ENCODE results near the gene BCAS2.
"Not testable (repeated sequence)": the region's sequence is repeated elsewhere in the genome, so short reads cannot be mapped to it uniquely, and the experiment has no call there.

Gene BCAS2

DNA sequence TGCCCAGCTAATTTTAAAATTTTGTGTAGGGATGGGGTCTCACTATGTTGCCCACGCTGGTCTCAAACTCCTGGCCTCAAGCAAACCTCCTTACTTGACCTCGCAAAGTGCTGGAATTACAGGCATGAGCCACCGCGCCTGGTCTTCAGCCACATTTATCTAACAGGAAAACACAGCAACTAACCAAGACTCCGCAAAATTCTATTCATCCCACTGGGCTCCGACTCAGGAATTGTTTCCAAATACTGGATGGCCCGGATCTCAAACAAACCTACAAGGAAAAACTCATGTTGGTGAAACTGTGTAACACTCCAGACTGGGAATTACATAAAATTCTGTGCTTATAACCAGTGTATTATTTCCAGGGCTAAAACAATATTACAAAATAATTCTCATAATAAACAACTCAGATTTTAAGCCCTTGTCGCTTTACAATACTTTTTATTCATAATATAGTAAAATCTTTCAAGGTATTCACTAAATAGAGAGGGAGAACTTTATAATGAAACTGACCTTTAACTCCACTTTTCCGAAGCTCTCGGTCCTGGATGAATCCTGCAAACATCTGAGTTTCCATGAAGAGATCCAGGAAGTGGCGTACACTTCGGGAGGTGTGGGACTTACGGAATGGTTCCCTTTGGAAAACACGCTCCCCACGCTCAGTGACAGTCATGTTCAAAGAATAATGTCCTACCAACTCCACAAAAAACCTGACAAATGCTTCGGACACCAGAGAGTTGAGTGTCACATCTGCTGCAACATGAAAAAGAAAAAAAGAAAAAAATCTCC, 6.0 kb upstream of the BCAS2 start:
- no peak for TF ChIP-seq POLR2A (IDR thresholded peaks at IDR 0.05; ENCODE audit: low read depth, low read length)
- DNase-seq (ENCODE audit: insufficient read length, low spot score) (no peak), FAIRE-seq (no peak)

DNA sequence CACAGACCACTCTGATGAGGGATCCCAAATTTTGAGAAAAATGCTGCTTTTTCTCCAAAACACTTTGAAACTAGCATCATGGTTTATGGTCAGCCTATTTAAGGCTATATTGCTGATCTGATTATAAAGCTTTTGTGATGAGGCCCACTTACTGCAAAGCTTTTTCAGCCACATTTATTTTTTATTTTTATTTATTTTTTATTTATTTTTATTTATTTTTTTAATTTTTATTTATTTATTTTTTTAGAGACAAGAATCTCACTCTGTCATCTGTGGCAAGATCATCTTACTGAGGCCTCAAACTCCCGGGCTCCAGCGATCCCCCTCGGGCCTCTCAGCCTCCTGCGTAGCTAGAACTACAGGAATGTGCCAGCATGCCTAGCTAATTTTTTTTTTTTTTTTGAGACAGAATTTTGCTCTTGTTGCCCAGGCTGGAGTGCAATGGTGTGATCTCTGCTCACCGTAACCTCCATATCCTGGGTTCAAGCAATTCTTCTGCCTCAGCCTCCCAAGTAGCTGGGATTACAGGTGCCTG, 5.2 kb upstream of the BCAS2 start:
- no peak for DNase-seq (ENCODE audit: insufficient read length, low spot score)
- TF ChIP-seq POLR2A (IDR thresholded peaks at IDR 0.05; ENCODE audit: low read depth, low read length), result no peak
- FAIRE-seq, result no peak

DNA sequence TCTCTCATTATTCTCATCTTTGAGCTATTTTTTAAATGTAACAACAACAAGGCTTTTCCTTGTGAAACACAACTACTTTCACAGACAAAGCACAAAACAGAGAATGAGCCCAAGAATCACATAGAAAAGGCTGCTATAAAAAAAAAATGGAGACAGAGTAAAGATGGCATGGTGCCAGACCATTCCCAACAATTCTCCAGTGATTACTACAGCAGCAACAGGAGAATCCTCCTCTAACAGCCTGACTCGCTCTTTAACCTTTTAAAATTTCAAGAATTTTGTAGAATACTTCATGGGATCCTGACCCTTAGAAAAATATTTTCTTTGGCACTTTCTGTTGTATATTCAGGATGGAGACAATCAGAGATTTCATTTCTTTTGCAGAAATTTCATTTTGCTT, 3.8 kb upstream of the BCAS2 start:
- no peak for DNase-seq (ENCODE audit: insufficient read length, low spot score)
- no peak for FAIRE-seq
- TF ChIP-seq POLR2A (IDR thresholded peaks at IDR 0.05; ENCODE audit: low read depth, low read length), result no peak

DNA sequence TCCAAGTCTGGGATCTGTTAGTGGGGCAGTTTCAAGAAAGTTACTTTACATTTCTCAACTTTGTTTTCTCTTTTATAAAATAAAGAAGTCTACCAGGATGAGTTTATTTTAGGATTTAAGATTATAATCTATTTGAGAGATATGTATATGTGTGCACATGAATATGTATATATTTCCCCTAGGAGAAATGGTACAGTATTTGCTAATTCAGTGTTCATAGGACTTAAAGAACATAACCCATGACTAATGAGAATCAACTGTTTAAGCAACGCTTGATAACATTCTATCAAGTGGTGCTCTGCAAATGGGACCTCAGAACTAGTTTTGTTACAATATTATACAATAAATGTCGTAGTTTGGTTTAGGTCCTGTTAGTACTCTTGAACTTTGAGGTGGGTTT, 7.0 kb downstream of the BCAS2 start:
- DNase-seq (ENCODE audit: insufficient read length, low spot score), result no peak
- TF ChIP-seq POLR2A (IDR thresholded peaks at IDR 0.05; ENCODE audit: low read depth, low read length), result no peak
- no peak for FAIRE-seq

DNA sequence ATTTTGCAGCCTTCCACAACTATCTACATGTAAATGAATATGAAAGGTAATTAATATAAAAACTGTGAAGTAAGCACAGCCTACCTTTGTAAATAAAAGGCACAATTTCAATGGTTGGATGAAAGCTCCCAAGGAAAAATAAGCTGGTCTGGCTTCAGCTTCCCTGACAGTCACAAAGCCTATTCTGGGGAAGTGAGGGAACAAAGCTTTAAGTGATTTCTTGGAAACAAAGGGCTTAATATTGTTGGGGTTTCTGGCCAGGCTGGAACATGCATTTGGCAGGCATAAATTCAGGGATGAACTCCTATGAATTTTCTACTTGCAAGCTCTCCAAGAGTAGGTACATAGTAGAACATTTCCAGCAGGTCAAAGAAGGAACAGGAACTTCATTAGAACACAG, 17.3 kb downstream of the BCAS2 start:
- FAIRE-seq (no peak), DNase-seq (ENCODE audit: insufficient read length, low spot score) (no peak)
- TF ChIP-seq POLR2A (IDR thresholded peaks at IDR 0.05; ENCODE audit: low read depth, low read length), result no peak

DNA sequence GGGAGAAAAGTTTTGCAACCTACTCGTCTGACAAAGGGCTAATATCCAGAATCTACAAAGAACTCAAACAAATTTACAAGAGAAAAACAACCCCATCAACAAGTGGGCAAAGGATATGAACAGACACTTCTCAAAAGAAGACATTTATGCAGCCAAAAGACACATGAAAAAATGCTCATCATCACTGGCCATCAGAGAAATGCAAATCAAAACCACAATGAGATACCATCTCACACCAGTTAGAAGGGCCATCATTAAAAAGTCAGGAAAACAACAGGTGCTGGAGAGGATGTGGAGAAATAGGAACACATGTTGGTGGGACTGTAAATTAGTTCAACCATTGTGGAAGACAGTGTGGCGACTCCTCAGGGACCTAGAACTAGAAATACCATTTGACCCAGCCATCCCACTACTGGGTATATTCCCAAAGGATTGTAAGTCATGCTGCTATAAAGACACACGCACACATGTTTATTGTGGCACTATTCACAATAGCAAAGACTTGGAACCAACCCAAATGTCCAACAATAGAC, 18.4 kb downstream of the BCAS2 start:
- FAIRE-seq; DNase-seq (ENCODE audit: insufficient read length, low spot score): not testable (repeated sequence)

DNA sequence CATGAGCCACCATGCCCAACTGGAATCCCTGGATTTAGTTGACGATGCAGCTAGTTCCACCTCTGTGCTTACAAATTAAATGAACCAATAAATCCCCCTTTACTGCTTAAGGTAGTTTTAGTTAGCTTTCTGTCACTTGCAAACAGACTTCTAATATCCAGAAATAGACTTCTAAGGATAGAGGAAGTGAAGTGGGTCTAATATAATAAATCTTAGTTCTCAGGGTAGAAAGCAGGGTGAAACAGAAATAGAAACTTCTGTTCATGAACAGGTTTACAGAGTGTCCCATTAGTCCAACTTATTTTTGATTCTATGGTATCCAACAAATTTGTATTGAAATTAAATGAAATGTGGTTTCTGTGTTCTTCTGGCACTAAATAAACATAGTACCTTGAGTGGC, 20.1 kb downstream of the BCAS2 start:
- TF ChIP-seq POLR2A (IDR thresholded peaks at IDR 0.05; ENCODE audit: low read depth, low read length), result no peak
- no peak for DNase-seq (ENCODE audit: insufficient read length, low spot score)
- FAIRE-seq, result no peak

DNA sequence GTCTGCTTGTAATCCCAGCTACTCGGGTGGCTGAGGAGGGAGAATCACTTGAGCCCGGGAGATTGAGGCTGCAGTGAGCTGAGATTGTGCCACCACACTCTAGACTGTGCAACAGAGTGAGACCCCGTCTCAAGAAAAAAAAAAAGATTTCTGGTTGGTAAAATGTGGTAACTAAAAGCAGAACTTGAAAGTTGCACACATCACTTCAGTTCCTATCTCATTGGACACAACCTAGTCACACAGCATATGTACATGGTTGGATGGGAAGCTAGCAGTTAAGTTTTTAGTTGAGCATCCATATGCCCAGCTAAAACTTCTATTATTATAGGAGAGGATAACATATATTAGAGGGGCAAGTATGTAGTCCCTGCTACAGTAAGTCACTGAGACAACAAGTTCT, 22.1 kb downstream of the BCAS2 start:
- no peak for DNase-seq (ENCODE audit: insufficient read length, low spot score)
- FAIRE-seq, result no peak
- no peak for TF ChIP-seq POLR2A (IDR thresholded peaks at IDR 0.05; ENCODE audit: low read depth, low read length)

DNA sequence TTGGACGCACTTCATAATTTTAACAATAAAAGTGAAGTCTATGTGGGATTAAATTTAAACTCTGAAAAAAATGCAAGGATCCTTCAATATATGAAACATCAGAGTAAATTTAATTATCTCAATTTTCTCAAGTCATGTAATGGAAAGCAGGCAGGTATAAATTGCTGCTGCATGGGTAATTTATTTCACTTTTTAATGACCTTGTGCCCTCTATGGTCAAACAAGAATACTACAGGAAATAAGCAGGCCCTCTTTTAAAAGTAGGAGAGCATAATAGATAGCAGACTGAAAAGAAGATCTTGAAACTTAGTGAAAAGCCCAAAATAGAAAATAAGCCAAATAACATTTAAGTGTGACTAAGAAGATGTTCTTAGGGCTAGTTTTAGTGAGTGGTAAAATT, 22.9 kb downstream of the BCAS2 start:
- DNase-seq (ENCODE audit: insufficient read length, low spot score), result no peak
- no peak for TF ChIP-seq POLR2A (IDR thresholded peaks at IDR 0.05; ENCODE audit: low read depth, low read length)
- FAIRE-seq, result no peak

DNA sequence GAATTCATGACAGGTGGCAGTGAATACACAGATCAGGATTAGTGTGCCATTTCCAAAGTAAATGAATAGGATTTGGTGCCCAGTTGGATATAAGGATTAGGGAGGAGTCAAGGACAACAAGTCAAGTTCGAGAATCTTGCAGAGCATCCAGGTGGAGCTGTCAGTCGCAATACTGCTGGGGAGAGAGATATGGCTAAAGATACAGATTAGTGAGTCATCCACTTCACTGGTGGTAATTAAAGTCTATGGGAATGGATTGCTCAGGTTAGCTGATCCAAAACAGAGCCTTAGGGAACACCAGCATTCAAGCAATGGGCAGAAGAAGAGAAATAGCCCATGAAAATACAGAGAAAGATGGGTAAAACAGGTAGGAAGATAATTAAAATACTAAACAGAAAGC, 26.8 kb downstream of the BCAS2 start:
- no peak for FAIRE-seq
- TF ChIP-seq POLR2A (IDR thresholded peaks at IDR 0.05; ENCODE audit: low read depth, low read length), result no peak

DNA sequence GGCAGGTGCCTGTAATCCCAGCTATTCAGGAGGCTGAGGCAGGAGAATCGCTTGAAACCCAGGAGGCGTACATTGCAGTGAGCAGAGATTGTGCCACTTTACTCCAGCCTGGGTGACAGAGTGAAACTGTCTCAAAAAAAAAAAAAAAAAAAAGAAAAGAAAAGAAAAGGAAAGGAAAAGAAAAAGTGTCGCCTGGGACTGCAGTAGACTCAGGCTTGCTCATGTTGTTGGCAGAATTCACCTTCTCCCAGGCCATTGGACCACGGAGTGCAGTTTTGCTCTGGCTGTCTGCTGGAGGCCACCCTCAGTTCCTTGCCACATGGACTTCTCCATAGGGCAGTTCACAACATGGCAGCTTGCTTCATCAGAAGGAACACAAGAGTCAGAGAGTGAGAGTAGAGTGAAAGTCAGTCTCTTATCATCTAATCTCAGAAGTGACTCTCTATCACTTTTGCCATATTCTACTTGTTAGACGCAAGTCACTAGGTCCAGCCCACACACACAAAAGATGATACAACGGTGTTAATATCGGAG, 29.2 kb downstream of the BCAS2 start:
- TF ChIP-seq POLR2A (IDR thresholded peaks at IDR 0.05; ENCODE audit: low read depth, low read length), result no peak
- no peak for FAIRE-seq
- DNase-seq (ENCODE audit: insufficient read length, low spot score), result no peak

More for the DNA sequence above, 26.8 kb downstream of the BCAS2 start:
- DNase-seq (ENCODE audit: insufficient read length, low spot score), result no peak

DNA sequence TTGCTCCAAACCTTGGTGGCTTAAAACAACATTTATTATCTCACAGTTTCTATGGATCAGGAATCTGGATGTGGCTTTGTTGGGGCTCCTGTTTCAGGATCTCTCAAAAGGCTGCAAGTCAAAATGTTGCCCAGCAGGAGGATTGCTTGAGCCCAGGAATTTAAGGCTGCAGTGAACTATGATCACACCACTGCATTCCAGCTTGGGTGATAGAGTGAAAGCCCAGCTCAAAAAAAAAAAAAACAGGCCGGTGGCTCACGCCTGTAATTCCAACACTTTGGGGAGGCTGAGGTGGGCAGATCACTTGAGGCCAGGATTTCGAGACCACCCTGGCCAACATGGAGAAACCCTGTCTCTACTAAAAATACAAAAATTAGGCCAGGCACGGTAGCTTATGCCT, 30.0 kb downstream of the BCAS2 start:
- TF ChIP-seq POLR2A (IDR thresholded peaks at IDR 0.05; ENCODE audit: low read depth, low read length), result no peak
- no peak for DNase-seq (ENCODE audit: insufficient read length, low spot score)
- no peak for FAIRE-seq

DNA sequence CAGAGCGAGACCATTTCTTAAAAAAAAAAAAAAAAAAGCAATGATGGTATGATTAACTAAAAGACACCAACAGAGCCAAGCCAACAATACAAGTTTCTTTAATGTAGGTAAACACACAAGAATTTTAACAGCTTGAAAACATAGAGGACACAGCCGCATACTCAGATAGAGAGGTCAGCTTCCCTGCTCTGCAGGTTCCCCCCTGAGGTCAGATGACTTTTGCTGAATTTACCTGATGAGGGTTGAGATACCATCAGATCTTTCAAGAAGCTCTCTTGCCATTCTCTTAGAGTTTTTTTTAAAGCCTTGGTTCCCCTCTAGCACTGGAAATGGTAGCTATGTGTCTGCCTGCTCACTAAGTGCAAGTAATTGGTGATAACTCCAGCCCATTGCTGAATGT, 31.1 kb downstream of the BCAS2 start:
- FAIRE-seq, result no peak
- no peak for DNase-seq (ENCODE audit: insufficient read length, low spot score)
- TF ChIP-seq POLR2A (IDR thresholded peaks at IDR 0.05; ENCODE audit: low read depth, low read length), result no peak

DNA sequence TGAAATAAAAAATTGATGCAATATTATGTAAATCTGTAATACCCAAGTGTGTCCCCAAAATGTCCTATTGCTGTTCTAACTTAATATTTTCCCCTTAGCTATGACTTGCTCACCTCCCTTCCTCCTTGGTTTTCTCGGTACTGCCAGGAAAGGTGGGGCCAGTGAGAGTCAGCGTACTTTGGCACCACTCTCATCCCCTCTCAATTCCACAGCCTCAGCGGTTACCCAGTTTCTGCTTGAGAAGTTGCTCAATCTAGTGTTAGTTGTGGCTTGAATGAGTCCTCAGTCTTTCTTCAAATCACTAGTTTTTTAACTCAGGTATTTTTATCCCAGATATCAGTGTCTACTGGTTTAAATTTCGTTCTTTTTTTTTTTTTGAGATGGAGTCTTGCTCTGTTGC, 32.3 kb downstream of the BCAS2 start:
- no peak for DNase-seq (ENCODE audit: insufficient read length, low spot score)
- no peak for TF ChIP-seq POLR2A (IDR thresholded peaks at IDR 0.05; ENCODE audit: low read depth, low read length)
- no peak for FAIRE-seq

DNA sequence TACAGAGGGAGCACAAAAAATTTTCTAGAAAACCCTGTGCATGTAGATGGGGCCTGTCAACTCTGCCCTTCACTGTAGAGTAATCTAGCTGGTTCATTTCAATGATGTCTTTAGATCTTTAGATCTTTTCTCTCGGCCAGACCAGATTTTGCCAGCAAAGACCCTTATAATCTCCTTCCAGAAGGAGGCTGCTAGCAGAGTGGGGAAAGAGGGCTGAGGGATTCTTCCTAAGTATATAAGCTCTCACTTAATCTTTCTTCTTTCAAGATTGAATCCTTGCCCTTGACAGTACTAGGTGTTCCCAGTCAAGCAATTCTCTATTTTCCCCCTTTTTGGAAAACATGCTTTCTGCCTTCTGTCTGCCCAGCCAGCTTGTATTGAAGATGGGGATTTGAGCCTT, 34.3 kb downstream of the BCAS2 start:
- DNase-seq (ENCODE audit: insufficient read length, low spot score), result no peak
- no peak for FAIRE-seq
- TF ChIP-seq POLR2A (IDR thresholded peaks at IDR 0.05; ENCODE audit: low read depth, low read length), result no peak
